OCI-LY3 (cell line): ENCODE data around the gene RRP1.

Source experiments
- H2AFZ ChIP-seq: fragments of 200-600, 300-600 bp; shearing (Covaris generic); 2 replicates; pipeline ENCODE4 v1.6.0; 2014; ENCODE audit warnings: antibody characterized with exemption, low read depth, low read length
- H3K27ac ChIP-seq: fragments of 200-600, 300-600 bp; sonication (generic); 2 replicates; pipeline ENCODE4 v1.5.1; 2014; ENCODE audit warnings: mild to moderate bottlenecking, low read length, moderate library complexity, mixed read lengths
- H3K27me3 ChIP-seq: fragments of 200-600, 300-600 bp; sonication (generic); 2 replicates; pipeline ENCODE4 v1.6.1; 2014; ENCODE audit warnings: low read depth, low read length, mixed read lengths
- H3K36me3 ChIP-seq: fragments of 200-600, 300-600 bp; sonication (generic); replicated peaks from 2 replicates; pipeline ENCODE3; 2014; ENCODE audit warnings: low read depth, low read length, mixed read lengths
- H3K4me1 ChIP-seq: fragments of 300-600, 200-600 bp; sonication (generic); 2 replicates; pipeline ENCODE4 v1.6.1; 2014; ENCODE audit warnings: low read length, mixed read lengths
- H3K4me2 ChIP-seq: fragments of 200-600, 300-600 bp; sonication (generic); 2 replicates; pipeline ENCODE4 v1.6.1; 2014; ENCODE audit warnings: low read length, mixed read lengths
- H3K4me3 ChIP-seq: fragments of 300-600, 200-600 bp; sonication (generic); 2 replicates; pipeline ENCODE4 v1.5.1; 2014; ENCODE audit warnings: antibody characterized with exemption, mild to moderate bottlenecking, low read length, moderate library complexity
- H3K79me2 ChIP-seq: fragments of 300-600, 200-600 bp; shearing (Covaris generic); 2 replicates; pipeline ENCODE4 v1.6.1; 2014; ENCODE audit warnings: mild to moderate bottlenecking, low read length, mixed read lengths
- H3K9ac ChIP-seq: fragments of 300-600, 200-600 bp; shearing (Covaris generic); 2 replicates; pipeline ENCODE4 v1.6.0; 2014; ENCODE audit warnings: mild to moderate bottlenecking, low read length, moderate library complexity
- H3K9me3 ChIP-seq: fragments of 200-600, 300-600 bp; shearing (Covaris generic); 2 replicates; pipeline ENCODE4 v1.6.1; 2014; ENCODE audit warnings: low read length, mixed read lengths; ENCODE audit not compliant: insufficient read depth
- H4K20me1 ChIP-seq: fragments of 200-600, 300-600 bp; sonication (generic); 2 replicates; pipeline ENCODE4 v1.6.1; 2016; ENCODE audit warnings: low read length, mixed read lengths; ENCODE audit not compliant: insufficient read depth
- EZH2phosphoT487 ChIP-seq: fragments of 200-600 bp; shearing (Covaris generic); IDR thresholded peaks from 2 replicates; pipeline ENCODE4 v1.6.1; 2018; ENCODE audit warnings: antibody characterized with exemption, mixed run types, low read depth
- TF ChIP-seq, protein P1 (sequence below): fragments of 200-600, 300-600 bp; sonication (generic); IDR thresholded peaks from 2 replicates; pipeline ENCODE4 v1.5.1; 2014; ENCODE audit warnings: antibody characterized with exemption, low read length, low read depth

Gene RRP1

DNA sequence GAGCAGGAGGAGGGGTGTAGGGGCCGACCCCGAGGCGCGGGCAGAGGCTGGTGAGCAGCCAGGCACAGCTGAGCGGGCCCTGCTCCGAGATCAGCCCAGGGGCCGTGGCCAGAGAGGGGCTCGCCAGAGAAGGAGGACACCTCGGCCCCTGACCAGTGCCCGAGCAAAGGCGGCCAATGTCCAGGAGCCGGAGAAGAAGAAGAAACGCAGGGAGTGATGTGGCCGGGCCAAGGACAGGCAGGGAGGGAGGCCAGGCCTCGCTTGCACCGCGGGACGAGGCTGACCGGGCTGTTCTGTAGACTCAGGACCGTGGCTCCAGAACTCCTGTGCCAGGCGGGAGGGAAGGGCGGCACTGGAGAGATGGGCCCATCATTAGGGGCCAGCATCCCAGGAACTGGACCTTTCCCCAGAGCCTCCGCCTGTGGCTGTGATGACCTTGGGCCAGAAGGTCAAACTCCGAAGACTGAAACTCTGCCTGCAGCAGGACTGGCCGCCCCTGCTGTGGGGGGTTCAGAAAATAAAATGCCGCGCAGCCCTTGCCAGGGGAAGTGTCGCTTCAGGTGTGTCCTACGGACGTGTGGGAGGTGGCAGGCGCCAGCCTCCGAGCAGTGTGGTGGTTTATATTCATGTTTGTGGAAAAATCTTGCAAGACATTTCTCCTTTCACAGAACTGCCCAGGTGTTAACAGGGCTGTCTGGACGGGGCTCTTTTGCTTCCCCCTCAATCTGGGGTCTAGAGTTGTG is 14.4 kb downstream of the RRP1 start:
- H3K27me3 ChIP-seq: no peaks in the 10 kb centered on the region
- no peak overlapping the region for H2AFZ ChIP-seq
- no peak overlapping the region for H3K4me2 ChIP-seq
- H3K4me3 ChIP-seq: no peak overlapping the region
- H4K20me1 ChIP-seq: no peaks in the 10 kb centered on the region
- H3K9me3 ChIP-seq: peaks cover 10% of the 10 kb centered on the region; the same call in 1 of the 2 replicates
- peaks cover 8% of the 10 kb centered on the region for H3K79me2 ChIP-seq
- H3K36me3 ChIP-seq: peaks cover 46% of the 10 kb centered on the region
- peaks cover 32% of the 10 kb centered on the region for H3K4me1 ChIP-seq
- H3K27ac ChIP-seq: no peak overlapping the region
- no peak for TF ChIP-seq EZH2phosphoT487
- TF ChIP-seq, protein P1, sequence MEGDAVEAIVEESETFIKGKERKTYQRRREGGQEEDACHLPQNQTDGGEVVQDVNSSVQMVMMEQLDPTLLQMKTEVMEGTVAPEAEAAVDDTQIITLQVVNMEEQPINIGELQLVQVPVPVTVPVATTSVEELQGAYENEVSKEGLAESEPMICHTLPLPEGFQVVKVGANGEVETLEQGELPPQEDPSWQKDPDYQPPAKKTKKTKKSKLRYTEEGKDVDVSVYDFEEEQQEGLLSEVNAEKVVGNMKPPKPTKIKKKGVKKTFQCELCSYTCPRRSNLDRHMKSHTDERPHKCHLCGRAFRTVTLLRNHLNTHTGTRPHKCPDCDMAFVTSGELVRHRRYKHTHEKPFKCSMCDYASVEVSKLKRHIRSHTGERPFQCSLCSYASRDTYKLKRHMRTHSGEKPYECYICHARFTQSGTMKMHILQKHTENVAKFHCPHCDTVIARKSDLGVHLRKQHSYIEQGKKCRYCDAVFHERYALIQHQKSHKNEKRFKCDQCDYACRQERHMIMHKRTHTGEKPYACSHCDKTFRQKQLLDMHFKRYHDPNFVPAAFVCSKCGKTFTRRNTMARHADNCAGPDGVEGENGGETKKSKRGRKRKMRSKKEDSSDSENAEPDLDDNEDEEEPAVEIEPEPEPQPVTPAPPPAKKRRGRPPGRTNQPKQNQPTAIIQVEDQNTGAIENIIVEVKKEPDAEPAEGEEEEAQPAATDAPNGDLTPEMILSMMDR: no peak
- H3K9ac ChIP-seq: no peak overlapping the region

DNA sequence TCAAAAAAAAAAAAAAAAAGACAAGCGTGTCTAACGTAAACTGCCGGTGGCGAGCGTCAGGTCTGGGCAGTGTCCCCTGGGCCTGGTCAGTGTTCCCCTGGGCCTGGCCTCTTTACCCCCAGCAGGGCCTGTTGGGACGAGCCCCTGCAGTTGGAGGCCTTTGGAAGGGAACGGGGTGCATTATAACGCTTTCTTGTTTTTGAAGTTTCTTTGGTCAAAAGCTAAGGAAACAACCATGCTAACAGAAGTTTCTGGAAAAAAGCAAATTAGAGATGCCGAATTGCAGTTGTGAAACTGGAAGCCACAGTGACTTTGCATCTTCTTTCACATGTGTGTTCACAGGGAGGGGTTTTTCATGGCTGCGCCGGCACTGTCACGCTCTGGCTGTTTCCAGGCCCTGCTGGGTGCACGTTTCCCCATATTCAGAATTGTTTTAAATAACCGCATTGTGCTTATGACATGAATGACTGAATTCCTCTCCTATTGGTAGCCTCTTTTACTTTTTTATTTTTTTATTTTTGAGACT is 16.0 kb downstream of the RRP1 start:
- Histone ChIP-seq H2AFZ (no peak overlapping the region), H3K27ac (peak overlapping the region; percentile 89), H4K20me1 (no peaks in the 10 kb centered on the region), H3K9ac (peak overlapping the region; percentile 9; the same call in 1 of the 2 replicates), H3K4me2 (peak overlapping the region; percentile 57), H3K27me3 (no peaks in the 10 kb centered on the region), H3K4me3 (peak overlapping the region; percentile 14; the same call in 1 of the 2 replicates), H3K79me2 (peaks cover 8% of the 10 kb centered on the region), H3K36me3 (peaks cover 43% of the 10 kb centered on the region), H3K4me1 (peaks cover 48% of the 10 kb centered on the region), H3K9me3 (peaks cover 10% of the 10 kb centered on the region; the same call in 1 of the 2 replicates)
- TF ChIP-seq EZH2phosphoT487: no peak
- TF ChIP-seq, protein P1: no peak

DNA sequence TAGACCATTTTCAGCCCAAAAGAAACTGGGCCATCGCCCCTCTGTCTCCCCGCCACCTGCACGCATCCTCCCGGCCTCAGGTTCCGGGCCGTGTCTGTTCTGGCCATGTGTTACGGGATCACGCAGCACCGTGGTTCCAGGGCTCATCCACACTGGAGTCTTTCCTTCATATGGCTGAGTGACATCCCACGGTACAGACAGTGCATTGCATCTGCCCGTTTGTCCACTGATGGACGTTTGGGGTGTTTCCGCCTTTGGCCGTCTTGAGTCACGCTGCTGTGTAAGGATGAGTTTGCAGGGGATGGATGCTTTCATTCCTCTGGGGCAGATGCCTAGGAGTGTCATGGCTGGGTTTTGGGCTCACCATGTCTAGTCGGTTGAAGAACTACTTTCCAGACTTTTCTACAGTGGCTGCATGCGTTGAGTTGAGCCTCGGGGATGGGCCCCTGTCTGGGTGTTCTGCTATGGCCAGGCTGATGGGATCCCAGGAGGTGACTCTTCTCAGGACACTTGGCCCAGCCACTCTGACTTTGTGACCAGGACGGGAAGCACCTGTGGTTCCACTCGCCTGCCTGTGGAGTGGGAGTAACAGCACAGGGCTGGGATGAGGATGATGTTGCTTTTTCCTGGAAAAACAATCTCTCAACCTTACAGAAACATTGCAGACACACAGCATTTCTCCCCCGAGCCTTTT is 16.8 kb downstream of the RRP1 start:
- H3K27ac ChIP-seq: peak overlapping the region; percentile 89
- no peaks in the 10 kb centered on the region for H3K27me3 ChIP-seq
- peaks cover 10% of the 10 kb centered on the region; the same call in 1 of the 2 replicates for H3K9me3 ChIP-seq
- H3K4me2 ChIP-seq: peak overlapping the region; percentile 45
- no peak overlapping the region for H2AFZ ChIP-seq
- H3K9ac ChIP-seq: no peak overlapping the region
- H3K36me3 ChIP-seq: peaks cover 36% of the 10 kb centered on the region
- peak overlapping the region; percentile 11; the same call in 1 of the 2 replicates for H3K4me3 ChIP-seq
- TF ChIP-seq, protein P1: no peak
- TF ChIP-seq EZH2phosphoT487: no peak
- H3K79me2 ChIP-seq: peaks cover 8% of the 10 kb centered on the region
- peaks cover 55% of the 10 kb centered on the region for H3K4me1 ChIP-seq
- H4K20me1 ChIP-seq: no peaks in the 10 kb centered on the region

DNA sequence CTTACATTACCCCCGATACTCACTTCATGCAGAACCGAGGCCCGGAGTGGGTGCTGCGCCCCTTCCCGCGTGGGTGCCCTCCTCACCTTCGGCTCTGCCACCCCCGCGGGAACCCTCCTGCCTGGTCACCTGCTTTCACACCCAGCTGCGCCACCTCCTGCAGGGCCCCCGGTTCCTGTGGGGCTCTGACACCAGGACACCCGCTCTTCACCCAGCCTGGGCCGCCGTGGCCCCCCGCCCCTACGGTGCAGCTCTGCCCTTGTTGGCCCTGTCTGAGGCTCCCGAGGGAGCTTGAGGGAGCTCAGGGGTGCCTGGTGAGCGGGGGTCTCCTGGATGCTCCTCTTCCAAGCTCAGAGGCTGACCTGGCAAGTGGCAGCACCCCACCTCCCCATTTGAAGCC is 19.0 kb downstream of the RRP1 start:
- no peak overlapping the region for H3K27ac ChIP-seq
- no peaks in the 10 kb centered on the region for H3K27me3 ChIP-seq
- H3K9me3 ChIP-seq: peaks cover 10% of the 10 kb centered on the region; the same call in 1 of the 2 replicates
- H3K4me3 ChIP-seq: no peak overlapping the region
- peaks cover 8% of the 10 kb centered on the region for H3K79me2 ChIP-seq
- peaks cover 71% of the 10 kb centered on the region for H3K4me1 ChIP-seq
- no peak overlapping the region for H2AFZ ChIP-seq
- peaks cover 28% of the 10 kb centered on the region for H3K36me3 ChIP-seq
- no peak for TF ChIP-seq EZH2phosphoT487
- TF ChIP-seq, protein P1: no peak
- no peak overlapping the region for H3K9ac ChIP-seq
- H3K4me2 ChIP-seq: peak overlapping the region; percentile 99; the same call in 1 of the 2 replicates
- H4K20me1 ChIP-seq: no peaks in the 10 kb centered on the region
